Left ventricle myocardium inferior (tissue), 1 donor: ENCODE data around the gene LY6G6D. TPM values are rescaled to one million over a fixed set of nuclear protein-coding genes. Genes with fewer than 3 reads are reported as not detected.

Source experiments
- DNase-seq: peaks from one replicate; pipeline ENCODE4 v3.0.0-alpha.2; 2020
- H3K27ac ChIP-seq: fragments of 200-600 bp; replicated peaks from 2 replicates; pipeline ENCODE4 v1.8.0; 2021
- H3K27me3 ChIP-seq: fragments of 200-600 bp; 2 replicates; pipeline ENCODE4 v1.8.0; 2021; ENCODE audit warnings: low read depth
- H3K36me3 ChIP-seq: fragments of 200-600 bp; 2 replicates; pipeline ENCODE4 v1.8.0; 2021
- H3K4me1 ChIP-seq: fragments of 200-600 bp; 2 replicates; pipeline ENCODE4 v1.8.0; 2021
- H3K4me3 ChIP-seq: fragments of 200-600 bp; 2 replicates; pipeline ENCODE4 v1.8.0; 2021; ENCODE audit warnings: mild to moderate bottlenecking, moderate library complexity
- H3K9me3 ChIP-seq: fragments of 200-600 bp; replicated peaks from 2 replicates; pipeline ENCODE4 v1.8.0; 2021
- intact Hi-C: fragments of 100-400 bp; cut with micrococcal nuclease; formaldehyde crosslinking; loops from one replicate; pipeline ENCODE4 v1.11.0; 2022
- total RNA-seq: library from RNA; stranded (reverse); fragmentation: NEBNext Ultra II Directional; extraction: Animal tissue kit (Norgen Biotek cat#: 25700); gene quantifications from one replicate; pipeline ENCODE4 v1.2.1, GENCODE V29; 2021
- TF ChIP-seq, protein P1 (sequence below): fragments of 200-600 bp; IDR thresholded peaks from 2 replicates; pipeline ENCODE4 v1.8.0; 2021; ENCODE audit warnings: antibody characterized with exemption, mild to moderate bottlenecking, borderline replicate concordance
- donor health status: DM: no; HTN: yes; CAD: no; lungs with severe emphysema.

The LY6G6D gene
- total RNA-seq, 1 donor from 2014 or later = not detected

GRCh38 chr6:31710523-31711219 lies 4.5 kb upstream of the LY6G6D start:
- intact Hi-C loops = no loop called here
- H3K4me1 ChIP-seq = no peaks in the 10 kb centered on the region
- H3K27ac ChIP-seq = no peak overlapping the region
- no peaks in the 10 kb centered on the region for H3K36me3 ChIP-seq
- TF ChIP-seq, protein P1, sequence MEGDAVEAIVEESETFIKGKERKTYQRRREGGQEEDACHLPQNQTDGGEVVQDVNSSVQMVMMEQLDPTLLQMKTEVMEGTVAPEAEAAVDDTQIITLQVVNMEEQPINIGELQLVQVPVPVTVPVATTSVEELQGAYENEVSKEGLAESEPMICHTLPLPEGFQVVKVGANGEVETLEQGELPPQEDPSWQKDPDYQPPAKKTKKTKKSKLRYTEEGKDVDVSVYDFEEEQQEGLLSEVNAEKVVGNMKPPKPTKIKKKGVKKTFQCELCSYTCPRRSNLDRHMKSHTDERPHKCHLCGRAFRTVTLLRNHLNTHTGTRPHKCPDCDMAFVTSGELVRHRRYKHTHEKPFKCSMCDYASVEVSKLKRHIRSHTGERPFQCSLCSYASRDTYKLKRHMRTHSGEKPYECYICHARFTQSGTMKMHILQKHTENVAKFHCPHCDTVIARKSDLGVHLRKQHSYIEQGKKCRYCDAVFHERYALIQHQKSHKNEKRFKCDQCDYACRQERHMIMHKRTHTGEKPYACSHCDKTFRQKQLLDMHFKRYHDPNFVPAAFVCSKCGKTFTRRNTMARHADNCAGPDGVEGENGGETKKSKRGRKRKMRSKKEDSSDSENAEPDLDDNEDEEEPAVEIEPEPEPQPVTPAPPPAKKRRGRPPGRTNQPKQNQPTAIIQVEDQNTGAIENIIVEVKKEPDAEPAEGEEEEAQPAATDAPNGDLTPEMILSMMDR = no peak
- no peak overlapping the region for H3K4me3 ChIP-seq
- no peak for DNase-seq
- H3K27me3 ChIP-seq = peaks cover 9% of the 10 kb centered on the region
- H3K9me3 ChIP-seq = no peaks in the 10 kb centered on the region

DNA sequence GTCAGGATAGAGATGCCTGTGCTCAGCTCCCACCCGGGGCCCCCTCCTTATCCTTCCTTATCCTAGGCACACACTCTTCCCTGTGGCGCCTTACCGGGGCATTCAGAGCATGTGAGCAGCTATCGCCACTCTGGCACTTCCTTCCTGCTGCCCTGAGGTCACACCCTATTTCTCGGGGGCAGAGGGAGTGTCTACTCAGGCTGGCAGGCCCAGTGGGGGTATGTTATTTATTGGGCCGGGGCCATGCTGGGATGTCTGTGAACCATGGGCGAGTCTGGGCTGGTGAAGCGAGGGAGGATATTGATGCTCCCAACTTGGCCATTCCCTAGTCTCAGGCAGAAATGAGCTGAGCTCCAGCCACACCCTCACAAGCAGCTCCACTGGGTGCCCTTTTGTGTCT lies 3.9 kb upstream of the LY6G6D start:
- no peaks in the 10 kb centered on the region for H3K4me1 ChIP-seq
- intact Hi-C loops = no loop called here
- no peaks in the 10 kb centered on the region for H3K36me3 ChIP-seq
- no peaks in the 10 kb centered on the region for H3K9me3 ChIP-seq
- TF ChIP-seq, protein P1 = no peak
- H3K27me3 ChIP-seq = peaks cover 9% of the 10 kb centered on the region
- no peak overlapping the region for H3K27ac ChIP-seq
- no peak overlapping the region for H3K4me3 ChIP-seq
- no peak for DNase-seq

DNA sequence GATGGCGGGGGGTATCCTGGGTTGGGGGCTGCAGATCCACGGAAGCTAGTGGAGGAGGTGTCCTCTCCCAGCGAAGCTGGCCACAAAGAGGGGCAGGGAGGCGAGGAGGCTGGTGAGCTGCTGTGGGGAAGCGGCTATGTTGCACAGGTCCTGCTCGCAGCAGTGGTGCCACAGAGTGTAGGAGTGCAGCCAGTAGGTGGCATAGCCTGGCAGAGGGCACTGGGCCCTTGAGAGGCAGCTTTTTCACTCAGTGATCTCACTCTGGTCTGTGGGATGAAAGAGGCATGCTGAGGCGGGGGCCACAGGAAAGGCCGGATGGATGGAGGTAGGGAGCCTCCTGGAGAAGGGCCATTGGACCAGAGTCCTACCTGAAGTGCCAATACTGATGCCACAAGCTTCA lies 2.9 kb upstream of the LY6G6D start:
- Histone ChIP-seq H3K27ac (no peak overlapping the region), H3K9me3 (no peaks in the 10 kb centered on the region), H3K4me1 (no peaks in the 10 kb centered on the region), H3K27me3 (peaks cover 9% of the 10 kb centered on the region), H3K36me3 (no peaks in the 10 kb centered on the region), H3K4me3 (no peak overlapping the region)
- TF ChIP-seq, protein P1 = peak; percentile 36
- intact Hi-C loops = no loop called here
- no peak for DNase-seq

GRCh38 chr6:31713465-31713864 lies 1.7 kb upstream of the LY6G6D start:
- Histone ChIP-seq H3K27ac (no peak overlapping the region), H3K9me3 (no peaks in the 10 kb centered on the region), H3K4me1 (no peaks in the 10 kb centered on the region), H3K36me3 (no peaks in the 10 kb centered on the region), H3K4me3 (no peak overlapping the region), H3K27me3 (peaks cover 9% of the 10 kb centered on the region)
- DNase-seq = no peak
- TF ChIP-seq, protein P1 = no peak
- intact Hi-C loops = no loop called here

DNA sequence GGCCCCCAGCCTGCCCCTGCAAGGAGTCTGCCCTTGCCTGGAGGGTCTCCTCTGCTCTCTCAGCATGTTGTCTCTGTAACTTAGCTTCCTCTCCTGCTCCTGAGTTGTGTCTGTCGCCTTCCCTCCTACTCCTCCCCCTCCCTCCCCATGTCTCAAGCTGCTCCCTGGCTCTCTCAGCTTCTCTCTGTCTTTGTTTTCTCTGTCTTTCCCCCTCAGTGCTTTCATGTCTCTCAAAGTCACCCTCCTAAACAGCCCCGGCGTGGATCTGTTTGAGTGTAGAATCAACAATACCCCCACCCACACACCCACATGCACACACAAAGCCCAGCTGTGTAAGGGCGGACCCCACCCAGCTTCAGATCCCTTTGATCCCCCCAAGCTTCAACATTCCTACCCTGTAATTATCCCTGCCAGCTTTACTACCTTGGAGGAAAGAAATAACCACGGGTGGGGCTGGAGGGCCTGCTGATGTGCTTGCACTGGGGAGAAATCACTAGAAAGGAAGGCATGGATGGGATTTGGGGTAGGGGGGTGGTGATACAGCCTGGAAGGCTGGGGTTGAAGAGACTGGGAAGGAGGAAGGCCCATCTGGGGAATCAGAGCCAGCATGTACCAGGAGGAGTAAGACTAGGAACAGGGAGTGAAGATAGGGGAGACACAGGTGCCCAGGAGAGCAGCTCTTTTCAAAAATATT lies 1.0 kb upstream of the LY6G6D start:
- H3K36me3 ChIP-seq = no peaks in the 10 kb centered on the region
- H3K4me3 ChIP-seq = no peak overlapping the region
- no peaks in the 10 kb centered on the region for H3K9me3 ChIP-seq
- intact Hi-C loops = no loop called here
- DNase-seq = no peak
- H3K4me1 ChIP-seq = no peaks in the 10 kb centered on the region
- TF ChIP-seq, protein P1 = no peak
- H3K27ac ChIP-seq = no peak overlapping the region
- peaks cover 9% of the 10 kb centered on the region for H3K27me3 ChIP-seq
